RWPE2 (cell line): Measurements from ENCODE around the gene TRABD2A.

Source experiments
- ATAC-seq: fragments of 200-7000 bp; cut with Tn5 transposase; 3 replicates; pipeline ENCODE4 v1.9.1; 2021; ENCODE audit warnings: low read depth
- DNase-seq: peaks from one replicate; pipeline ENCODE4 v3.0.0-alpha.2; 2020; ENCODE audit warnings: low spot score
- H3K27ac ChIP-seq: fragments of 450-650 bp; 2 replicates; pipeline ENCODE4 v1.5.1; 2017; ENCODE audit warnings: mild to moderate bottlenecking; ENCODE audit not compliant: poor library complexity, severe bottlenecking
- H3K27me3 ChIP-seq: fragments of 250-450 bp; sonication (Bioruptor Pico); 2 replicates; pipeline ENCODE4 v1.5.1; 2021; ENCODE audit warnings: mild to moderate bottlenecking, moderate library complexity; ENCODE audit not compliant: insufficient read depth, poor library complexity, severe bottlenecking
- H3K36me3 ChIP-seq: fragments of 250-450 bp; sonication (Bioruptor Pico); 2 replicates; pipeline ENCODE4 v1.5.1; 2020; ENCODE audit warnings: low read depth, mild to moderate bottlenecking, moderate library complexity
- H3K4me1 ChIP-seq: fragments of 250-450 bp; sonication (Bioruptor Pico); 2 replicates; pipeline ENCODE4 v1.5.1; 2021; ENCODE audit warnings: mild to moderate bottlenecking, moderate library complexity; ENCODE audit not compliant: insufficient read depth, poor library complexity, severe bottlenecking
- H3K4me3 ChIP-seq: fragments of 250-450 bp; sonication (Bioruptor Pico); 2 replicates; pipeline ENCODE4 v1.5.1; 2021; ENCODE audit warnings: mild to moderate bottlenecking, moderate library complexity; ENCODE audit not compliant: severe bottlenecking
- H3K9me3 ChIP-seq: fragments of 250-450 bp; sonication (Bioruptor Pico); 2 replicates; pipeline ENCODE4 v1.5.1; 2021; ENCODE audit warnings: mild to moderate bottlenecking, moderate library complexity; ENCODE audit not compliant: severe bottlenecking
- TF ChIP-seq, protein P1 (sequence below): fragments of 450-650 bp; IDR thresholded peaks from one replicate; pipeline ENCODE4 v1.5.1; 2017; ENCODE audit warnings: mild to moderate bottlenecking, moderate library complexity; ENCODE audit not compliant: poor library complexity, severe bottlenecking

The TRABD2A gene

DNA sequence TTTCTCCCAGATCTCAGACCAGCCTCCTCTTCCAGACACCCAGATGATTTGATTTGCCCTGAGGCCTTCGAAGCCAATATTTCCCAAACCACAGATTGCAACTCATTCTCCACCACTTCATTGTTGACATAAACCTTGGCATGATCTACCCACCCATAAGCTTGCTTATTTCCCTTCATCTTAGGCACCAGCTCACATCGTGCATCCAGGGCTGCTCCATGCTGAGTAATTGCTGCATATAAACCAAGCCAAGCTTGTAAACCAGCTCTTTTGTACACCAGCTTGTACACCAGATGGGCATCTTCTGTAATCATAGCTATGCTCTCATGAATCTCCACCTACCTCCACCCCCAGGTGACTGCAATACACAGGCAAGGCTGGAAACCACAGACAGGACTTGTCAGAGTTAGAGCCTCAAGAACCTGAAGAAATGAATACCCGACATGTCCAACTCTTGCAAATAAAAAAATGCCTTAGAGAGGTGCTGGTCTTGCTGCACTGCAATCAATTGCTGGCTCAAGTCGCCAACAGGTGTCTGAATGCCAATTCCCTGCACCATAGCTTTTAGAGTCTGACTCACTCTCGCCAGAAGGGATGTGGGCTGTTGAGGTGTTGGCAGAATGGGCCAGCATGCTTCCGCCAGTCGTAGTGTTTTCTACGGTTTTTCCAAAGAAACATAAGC, 31.5 kb downstream of the TRABD2A start:
- TF ChIP-seq, protein P1, sequence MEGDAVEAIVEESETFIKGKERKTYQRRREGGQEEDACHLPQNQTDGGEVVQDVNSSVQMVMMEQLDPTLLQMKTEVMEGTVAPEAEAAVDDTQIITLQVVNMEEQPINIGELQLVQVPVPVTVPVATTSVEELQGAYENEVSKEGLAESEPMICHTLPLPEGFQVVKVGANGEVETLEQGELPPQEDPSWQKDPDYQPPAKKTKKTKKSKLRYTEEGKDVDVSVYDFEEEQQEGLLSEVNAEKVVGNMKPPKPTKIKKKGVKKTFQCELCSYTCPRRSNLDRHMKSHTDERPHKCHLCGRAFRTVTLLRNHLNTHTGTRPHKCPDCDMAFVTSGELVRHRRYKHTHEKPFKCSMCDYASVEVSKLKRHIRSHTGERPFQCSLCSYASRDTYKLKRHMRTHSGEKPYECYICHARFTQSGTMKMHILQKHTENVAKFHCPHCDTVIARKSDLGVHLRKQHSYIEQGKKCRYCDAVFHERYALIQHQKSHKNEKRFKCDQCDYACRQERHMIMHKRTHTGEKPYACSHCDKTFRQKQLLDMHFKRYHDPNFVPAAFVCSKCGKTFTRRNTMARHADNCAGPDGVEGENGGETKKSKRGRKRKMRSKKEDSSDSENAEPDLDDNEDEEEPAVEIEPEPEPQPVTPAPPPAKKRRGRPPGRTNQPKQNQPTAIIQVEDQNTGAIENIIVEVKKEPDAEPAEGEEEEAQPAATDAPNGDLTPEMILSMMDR = no peak
- Histone ChIP-seq H3K4me3 (no peak overlapping the region), H3K27ac (no peak overlapping the region), H3K4me1 (peaks cover 6% of the 10 kb centered on the region), H3K27me3 (no peaks in the 10 kb centered on the region), H3K36me3 (no peaks in the 10 kb centered on the region), H3K9me3 (no peaks in the 10 kb centered on the region)
- ATAC-seq (peak; percentile 69), DNase-seq (no peak)

DNA sequence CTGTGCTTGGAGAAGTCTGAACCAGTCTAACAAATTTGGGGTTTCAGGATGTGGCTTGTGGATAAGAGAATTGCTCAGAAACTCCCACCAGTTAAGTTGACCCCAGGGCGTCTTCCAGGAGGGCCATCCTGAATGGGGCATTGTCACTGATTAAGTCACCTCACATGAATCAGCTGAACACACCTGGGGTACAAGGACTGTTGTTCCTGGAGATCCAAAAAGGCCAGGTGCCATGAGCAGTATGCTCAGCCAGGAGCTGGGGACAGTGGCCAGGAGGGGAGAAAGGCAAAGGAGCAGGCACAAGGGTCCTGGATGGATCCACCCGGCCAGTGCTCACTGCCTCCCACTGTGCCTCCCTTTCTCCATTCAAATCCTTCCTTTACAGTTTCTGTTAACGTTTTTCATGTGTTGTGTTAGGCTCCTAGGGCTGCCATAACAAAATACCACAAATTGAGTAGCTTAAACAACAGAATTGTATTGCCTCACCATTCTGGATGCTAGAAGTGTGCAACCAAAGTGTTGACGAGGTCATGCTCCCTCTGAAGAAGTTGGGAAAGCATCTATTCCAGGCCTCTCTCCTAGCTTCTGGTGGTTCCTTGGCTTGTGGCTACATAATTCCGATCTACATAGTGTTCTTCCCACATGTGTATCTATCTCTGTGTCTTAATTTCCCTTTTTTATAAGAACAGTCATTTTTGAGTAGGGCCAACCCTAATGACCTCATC, 33.4 kb downstream of the TRABD2A start:
- no peak overlapping the region for H3K27ac ChIP-seq
- no peaks in the 10 kb centered on the region for H3K36me3 ChIP-seq
- no peaks in the 10 kb centered on the region for H3K27me3 ChIP-seq
- H3K4me3 ChIP-seq = no peak overlapping the region
- TF ChIP-seq, protein P1 = no peak
- no peaks in the 10 kb centered on the region for H3K9me3 ChIP-seq
- DNase-seq = no peak
- ATAC-seq = no peak
- peaks cover 6% of the 10 kb centered on the region for H3K4me1 ChIP-seq

DNA sequence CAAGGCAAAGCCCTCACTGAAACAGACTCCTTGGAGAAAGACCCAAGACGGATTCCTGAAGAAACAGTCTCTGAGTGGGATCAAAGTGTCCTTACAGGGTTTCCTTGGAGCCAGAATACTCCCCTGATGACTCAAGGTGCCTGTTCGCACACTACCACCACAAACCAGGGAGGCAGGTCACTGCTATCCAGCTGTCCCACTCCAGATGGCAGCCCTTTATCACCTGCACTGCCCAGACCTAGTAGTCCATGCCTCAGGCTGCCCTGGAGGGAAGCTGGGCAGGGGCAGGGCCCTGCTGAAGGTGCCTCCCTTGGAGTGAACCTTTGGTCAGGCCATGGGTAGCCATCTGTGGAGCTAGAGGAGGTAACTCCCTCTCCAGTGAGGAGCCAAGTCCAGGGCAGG, 34.1 kb downstream of the TRABD2A start:
- Histone ChIP-seq H3K4me1 (peaks cover 6% of the 10 kb centered on the region), H3K36me3 (no peaks in the 10 kb centered on the region), H3K27ac (no peak overlapping the region), H3K27me3 (no peaks in the 10 kb centered on the region), H3K4me3 (no peak overlapping the region), H3K9me3 (no peaks in the 10 kb centered on the region)
- TF ChIP-seq, protein P1 = no peak
- DNase-seq = no peak
- ATAC-seq = no peak

DNA sequence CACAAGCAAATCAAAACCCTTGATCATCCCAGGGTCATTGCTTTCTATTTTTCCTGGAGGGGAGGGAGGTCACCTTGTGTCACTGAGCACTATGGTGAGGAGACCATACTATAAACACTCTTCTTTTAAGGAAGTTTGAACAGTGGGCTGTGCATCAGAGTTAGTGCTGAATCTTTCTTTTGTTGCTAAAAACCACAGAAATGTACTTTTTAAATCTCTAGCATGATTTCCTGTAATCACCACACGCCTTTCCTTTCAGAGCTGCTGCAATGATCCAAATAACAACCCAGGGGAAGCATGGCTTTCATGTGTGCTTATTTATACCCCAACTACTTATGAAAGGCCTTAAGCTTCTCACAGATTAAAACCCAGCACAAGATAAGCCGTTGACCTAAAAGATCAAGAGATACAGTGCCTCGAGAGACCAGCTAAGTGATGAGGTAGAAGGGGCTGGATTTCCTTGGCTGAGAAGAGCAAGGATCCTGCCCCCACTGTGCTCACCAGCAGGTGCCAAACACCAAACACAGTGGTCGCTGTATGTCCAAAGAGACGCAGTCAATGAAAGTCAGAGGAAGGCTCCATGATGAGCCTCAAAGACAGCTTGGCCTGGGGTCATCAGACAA, 34.7 kb downstream of the TRABD2A start:
- Histone ChIP-seq H3K9me3 (no peaks in the 10 kb centered on the region), H3K36me3 (no peaks in the 10 kb centered on the region), H3K4me1 (peaks cover 6% of the 10 kb centered on the region), H3K4me3 (no peak overlapping the region), H3K27ac (no peak overlapping the region), H3K27me3 (no peaks in the 10 kb centered on the region)
- DNase-seq = no peak
- ATAC-seq = no peak
- TF ChIP-seq, protein P1 = no peak
